Breast epithelium (tissue), 3 donors: Measurements from ENCODE around the gene MOGAT2.

Experiments used
- CTCF ChIP-seq, 3 donors: fragments of 450-650 bp; IDR thresholded peaks; one replicate each; pipeline ENCODE4 v1.5.1; 2016 to 2017; ENCODE audit warnings: antibody characterized with exemption in 3 of 3, mild to moderate bottlenecking in 3 of 3, moderate library complexity in 3 of 3
- POLR2AphosphoS5 ChIP-seq, 3 donors: sonication (generic); formaldehyde crosslinking; IDR thresholded peaks; one replicate each; pipeline ENCODE4 v1.6.1; 2017; ENCODE audit warnings: antibody characterized with exemption in 3 of 3

DNA sequence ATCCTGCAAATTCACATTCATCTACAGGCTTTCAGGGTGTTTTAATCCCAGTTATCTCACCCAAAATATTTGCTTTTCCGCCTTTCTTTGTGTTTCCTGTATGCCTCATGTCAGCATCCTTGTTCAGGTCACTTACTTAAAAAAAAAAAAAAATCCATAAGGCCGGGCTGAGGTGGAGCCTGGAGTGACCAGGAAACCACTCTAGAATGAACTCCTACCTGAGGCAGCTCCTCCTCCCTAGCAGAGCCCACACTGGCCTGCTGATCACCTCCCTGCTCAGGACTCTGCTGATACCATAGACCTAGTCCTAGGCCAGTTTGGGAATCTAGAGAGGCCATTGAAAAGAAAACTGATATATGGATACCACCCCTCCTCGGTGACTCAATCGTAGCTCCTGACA is 42.2 kb downstream of the MOGAT2 start:
- TF ChIP-seq CTCF (IDR thresholded peaks at IDR 0.05), result no peak
- TF ChIP-seq POLR2AphosphoS5 (IDR thresholded peaks at IDR 0.05), result no peak
